Inflammatory macrophage (primary cell): ENCODE measurements around the gene VN1R5.
"Not testable (repeated sequence)": the region's sequence is repeated elsewhere in the genome, so short reads cannot be mapped to it uniquely, and the experiment has no call there.

ENCODE experiments used
- DNase-seq, 2 donors: peaks; one replicate each; pipeline ENCODE4 v3.0.0-alpha.2; 2020 to 2022

The VN1R5 gene

DNA sequence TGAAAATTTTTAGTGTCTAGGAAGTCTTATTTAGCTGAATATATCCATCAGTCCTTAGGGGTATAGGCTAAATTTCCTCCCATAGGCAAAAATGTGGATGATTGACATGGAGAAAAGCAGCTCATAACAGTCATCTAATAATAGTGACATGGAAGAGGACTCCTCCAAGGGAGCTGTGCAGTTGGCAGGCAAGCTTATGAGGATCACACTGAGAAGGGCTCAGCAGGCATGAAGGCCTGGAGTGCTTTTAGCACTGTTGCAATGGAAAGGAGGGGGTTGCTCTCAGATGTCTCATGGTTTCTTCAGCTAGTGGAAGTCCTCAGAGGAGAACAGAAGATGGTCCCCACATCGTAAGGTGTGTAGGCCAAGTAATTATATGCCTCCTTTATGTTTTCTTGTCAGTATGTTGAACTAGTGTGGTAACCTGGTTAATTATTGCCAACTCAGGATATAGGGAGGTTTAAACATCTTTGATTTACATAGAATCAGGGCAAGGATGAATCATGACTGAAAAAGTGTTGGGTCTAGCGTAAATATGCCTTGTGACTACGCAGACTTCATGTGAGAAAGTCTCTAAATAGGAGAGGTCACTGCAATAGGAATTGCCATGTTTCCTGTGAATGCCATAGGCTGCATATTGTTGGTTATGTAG is 18.9 kb downstream of the VN1R5 start:
- DNase-seq, result no peak

DNA sequence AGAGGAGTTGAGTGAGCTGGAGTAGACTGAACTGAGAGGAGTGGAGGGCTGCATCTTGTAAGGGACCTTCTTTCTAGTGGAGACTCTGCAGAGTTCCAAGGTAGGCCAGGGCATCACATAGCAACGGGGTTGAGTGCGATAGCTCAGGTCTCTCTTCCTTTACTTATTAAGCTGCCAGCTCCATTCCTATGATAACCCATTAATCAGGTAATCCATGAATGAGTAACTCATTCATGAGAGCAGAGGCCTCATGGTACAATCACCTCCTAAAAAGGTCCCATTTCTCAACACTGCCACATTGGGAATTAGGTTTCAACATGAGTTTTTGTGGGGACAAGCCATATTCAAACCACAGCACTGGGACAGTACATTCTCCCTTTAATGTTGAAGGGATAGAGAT is 21.3 kb downstream of the VN1R5 start:
- no peak for DNase-seq

DNA sequence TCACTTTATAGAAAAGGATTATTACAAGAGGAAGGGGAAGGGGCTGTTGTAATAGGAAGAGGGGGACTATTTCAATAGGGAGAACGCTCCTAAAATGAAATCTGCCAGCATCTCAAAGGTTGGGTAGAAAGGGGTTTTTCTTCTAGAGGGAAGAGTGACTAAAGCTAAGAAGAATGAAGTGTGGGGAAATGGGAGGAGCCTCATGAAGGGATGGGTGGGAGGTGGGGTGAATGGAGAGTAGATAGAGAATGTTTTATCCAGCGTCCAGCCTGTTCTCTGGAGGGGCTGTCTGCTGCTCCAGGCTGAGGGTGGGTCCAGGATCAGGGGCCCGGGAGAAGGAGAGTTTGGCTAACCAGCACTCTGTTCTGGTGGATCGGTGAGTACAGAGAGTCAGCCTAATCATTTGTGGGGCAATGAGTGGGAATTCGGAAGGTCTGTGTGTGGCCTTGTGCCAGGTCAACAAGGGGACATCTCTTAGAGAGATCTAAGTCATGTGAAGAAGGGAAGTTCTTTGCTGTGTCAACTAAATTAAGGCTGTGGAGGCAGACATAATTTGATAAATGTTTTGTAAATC is 25.2 kb downstream of the VN1R5 start:
- no peak for DNase-seq

DNA sequence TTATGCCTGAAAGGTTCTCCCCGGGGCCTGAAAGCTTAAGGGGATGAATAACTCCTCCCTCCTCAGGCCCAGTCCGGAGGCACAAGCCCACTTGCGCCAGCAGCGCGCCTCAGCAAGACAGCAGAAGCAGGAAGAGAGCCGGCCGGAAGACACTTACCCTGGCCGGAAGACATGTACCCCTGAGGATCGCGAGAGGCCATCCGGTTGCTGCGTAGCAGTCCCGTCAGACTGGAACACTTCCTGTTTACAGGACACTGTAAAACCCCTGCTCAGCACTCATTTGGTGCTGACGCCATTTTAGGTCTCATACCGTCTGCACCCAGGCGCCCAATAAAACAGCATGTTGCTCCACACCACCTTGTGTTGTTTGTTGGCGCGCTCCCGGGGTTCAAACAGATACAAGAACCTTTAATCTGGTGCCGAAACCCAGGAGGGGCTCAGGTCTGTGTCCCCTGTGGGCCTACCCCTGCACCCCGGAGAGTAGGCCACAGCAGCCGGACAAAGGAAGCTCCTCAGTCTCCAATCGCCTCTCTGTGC is 30.3 kb downstream of the VN1R5 start:
- DNase-seq, result no peak

DNA sequence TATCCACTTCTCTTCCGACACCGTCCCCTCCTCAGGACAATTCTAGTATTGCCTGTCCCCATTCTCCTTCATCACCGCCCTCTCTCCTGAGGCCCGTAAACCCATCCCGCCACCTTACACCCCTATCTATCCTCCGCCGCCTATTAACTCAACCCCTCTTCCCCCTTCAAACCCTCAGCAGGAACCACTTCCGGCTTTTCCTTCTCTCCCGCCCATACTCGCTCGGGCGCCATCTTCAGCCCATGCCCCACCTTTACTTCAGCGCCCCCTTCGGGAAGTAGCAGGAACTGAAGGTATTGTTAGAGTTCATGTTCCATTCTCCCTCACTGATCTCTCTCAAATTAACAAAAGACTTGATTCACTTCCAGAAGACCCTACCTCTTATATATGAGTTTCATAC is 31.6 kb downstream of the VN1R5 start:
- no peak for DNase-seq

DNA sequence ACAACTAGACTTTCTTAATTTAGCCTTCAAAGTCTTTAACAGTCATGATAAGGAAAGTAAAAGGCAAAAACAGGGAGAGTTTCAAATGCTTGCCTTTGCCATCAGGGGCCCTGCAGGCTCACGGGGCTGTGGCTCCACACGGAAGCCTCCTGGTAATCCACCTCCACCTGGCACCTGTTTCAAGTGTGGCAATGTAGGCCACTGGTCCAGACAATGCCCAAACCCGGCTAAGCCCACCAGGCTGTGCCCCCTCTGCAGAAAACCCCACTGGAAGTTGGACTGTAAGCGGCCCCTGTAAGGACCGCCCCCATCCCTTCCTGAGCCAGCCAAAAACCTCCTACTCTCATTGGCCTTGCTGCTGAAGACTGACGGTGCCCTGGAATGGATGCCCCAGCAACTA is 32.5 kb downstream of the VN1R5 start:
- no peak for DNase-seq

DNA sequence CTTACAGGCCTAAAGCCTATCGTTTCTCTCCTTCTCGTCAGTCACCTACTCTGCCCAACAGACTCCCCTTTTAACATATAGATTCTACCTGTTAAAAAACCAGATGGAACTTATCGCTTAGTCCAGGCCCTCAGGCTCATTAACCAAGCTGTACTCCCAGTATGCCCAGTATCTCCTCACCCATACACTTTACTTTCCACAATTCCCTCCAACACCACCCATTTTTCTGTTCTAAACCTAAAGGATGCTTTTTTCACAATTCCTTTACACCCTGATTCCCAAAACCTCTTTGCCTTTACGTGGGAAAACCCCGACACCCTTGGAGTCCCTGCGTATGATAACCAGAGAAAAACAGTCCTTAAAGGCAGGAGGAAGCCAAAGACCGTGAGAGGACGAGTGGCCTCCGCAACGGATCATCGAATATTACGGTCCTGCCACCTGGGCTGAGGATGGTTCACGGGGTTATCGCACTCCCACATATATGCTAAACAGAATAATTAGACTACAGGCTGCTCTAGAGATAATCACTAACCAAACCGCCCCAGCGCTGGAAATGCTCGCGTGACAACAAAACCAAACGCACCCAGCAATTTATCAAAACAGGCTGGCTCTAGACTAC is 33.5 kb downstream of the VN1R5 start:
- not testable (repeated sequence) for DNase-seq

DNA sequence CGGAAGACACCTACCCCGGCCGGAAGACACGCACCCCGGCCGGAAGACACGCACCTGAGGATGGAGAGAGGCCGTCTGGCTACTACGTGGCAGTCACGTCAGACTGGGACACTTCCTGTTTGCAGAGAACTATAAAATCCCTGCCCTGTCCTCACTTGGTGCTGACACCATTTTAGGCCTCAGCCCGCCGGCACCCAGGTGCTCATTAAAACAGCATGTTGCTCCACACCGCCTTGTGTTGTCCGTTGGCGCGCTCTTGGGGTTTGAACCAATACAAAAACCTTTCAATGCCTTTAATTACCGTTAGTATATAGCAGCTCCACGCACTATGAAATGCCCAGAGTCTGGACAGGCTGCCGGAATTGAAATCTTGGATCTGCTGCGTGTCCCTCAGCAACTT is 34.7 kb downstream of the VN1R5 start:
- no peak for DNase-seq

DNA sequence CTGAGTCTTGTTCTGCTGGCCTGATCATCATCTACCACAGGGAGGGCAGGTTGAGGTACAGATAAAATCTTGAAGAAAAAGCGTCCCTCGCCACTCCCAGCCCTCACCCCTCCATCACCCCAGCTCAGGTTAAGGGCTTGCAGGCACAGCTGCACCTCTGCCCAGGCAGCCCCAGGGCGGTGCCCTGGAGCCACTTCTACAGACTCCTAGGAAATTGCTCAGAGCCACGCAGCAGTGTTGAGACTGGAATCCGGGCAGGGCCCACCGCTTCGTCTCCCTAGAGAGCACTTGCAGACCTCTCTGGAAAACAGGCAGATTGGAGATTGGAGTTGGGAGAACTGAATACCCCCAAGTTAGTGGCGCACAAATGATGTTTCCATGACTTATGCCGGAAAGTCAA is 35.3 kb downstream of the VN1R5 start:
- DNase-seq, result no peak

DNA sequence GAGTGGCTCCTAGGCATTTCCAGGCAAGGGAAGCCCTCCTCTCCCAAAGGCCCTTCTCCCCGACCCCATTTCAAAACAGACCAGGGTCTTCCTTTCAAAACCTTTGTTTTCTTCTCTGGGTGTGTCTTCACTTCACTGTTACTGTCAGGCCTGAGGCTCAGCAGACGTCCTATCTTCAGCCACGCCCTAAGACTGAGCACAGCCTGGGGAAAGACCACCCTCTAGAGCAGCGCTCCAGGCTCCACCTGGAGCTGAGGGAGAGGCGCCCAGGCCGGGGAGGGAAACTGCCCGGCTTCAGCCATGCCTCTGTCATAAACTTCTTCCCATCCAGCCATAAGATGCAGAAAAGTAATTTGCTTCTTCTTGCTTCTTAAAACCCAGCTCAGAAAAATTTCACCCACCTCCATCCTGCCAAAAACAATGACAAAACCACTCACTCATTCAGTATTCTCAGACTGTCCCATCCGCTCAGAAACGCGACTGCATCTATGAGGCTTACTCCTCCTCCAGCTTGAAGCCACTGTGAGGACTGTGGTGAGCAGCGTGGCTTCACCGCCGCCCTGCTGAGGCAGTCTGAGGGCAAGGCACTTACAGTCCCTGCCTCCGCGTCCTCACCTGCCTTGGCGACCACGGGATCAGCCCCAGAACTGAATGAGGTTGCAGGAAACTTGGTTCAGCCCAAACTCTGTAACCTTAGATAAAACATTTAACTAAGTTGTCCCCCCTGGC is 36.1 kb downstream of the VN1R5 start:
- no peak for DNase-seq

DNA sequence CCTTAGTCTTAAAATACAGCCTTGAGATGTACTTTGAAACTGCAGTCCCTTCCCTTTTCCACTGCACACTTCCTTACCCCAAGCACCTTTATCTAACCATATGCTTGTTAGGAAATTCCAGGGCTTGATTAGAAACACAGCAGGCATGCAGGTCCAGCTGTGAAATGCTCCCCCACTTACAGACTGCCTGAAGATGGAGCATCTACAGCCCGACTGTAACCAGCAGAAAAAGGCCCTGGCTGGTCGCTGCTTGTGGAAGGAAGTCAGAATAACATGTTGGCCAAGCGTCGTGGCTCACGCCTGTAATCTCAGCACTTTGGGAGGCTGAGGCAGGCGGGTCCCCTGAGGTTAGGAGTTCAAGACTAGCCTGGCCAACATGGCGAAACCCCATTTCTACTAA is 37.2 kb downstream of the VN1R5 start:
- no peak for DNase-seq

DNA sequence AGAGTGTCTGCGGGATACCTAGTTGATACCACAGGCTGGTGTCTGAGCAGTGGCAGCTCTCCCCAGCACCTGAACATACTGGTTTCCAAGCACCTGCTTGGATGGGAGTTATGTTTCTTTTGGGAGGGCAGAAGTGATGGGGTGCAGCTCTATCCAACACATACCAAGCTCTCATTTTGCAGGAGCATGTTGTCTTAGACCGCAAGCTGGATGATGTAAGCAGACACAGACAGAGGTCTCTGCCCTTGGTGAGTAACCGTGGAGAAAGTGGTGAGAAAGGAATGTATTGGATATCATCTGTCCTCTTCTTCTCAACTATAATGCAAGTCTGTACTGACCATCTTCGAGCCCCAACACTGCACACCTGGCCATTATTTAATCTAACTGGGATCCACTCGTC is 38.4 kb downstream of the VN1R5 start:
- no peak for DNase-seq

DNA sequence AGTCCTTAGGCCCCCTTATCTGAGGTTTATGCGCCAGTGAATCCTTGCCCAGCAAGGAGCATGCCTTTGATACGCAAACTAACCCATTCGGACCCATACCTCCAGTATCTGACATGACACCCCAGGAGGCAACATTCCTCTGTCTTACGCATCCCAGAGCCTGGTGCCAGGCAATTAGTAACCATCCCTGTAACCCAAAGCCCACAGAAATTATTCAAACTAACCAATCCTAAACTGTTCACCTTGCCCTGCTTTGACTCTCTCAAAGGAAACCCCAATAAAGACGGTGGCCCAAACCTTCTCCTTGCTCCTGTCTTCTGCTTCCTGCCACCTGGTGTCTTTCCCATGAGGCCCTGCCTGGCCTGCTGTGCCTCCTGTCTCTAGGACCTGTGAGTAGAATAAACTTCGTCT is 39.4 kb downstream of the VN1R5 start:
- no peak for DNase-seq

DNA sequence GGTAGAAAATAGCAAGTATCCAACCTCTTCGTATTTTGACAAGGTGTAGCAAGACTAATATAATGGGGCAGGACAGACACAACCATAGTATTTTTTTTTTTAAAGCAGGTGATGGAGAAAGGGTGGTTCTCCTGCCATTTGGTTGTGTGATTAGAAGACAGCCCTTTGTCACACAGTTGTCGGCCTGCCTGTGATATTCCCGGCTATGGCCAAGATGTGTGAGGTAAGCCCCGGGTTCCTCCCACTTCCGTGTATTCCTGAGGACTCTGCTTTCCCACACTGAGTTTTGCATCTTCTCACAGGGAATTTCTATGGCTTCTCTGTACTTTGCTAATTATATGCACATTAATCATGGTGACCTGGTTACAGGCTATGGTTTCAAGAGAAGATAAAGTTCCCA is 39.9 kb downstream of the VN1R5 start:
- DNase-seq, result no peak

DNA sequence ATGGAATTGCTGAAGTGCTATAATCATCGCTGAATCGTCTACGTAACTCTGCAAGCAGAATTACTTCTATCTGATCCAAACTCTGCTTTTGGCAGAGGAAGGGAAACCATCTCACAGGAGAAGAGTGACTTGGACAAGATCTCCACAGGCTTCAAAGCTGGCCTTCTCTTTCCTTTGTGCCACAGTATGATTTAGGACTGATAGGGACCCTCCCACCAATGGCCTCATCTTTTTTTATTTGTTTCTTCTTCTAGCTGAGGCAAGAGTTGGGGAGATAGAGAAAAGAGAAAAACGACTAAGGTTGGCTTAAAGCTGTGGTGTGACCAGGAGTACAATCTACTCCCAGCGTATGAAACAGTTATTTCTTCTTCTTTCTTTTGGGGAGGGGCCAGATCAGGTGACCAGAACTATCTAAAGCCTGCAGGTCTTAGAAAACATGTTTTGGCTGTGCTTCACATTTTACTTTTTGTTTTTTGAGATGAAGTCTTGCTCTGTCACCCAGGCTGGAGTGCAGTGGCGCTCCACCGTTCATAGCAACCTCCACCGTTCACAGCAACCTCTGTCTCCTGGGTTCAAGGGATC is 40.8 kb downstream of the VN1R5 start:
- DNase-seq, result no peak

DNA sequence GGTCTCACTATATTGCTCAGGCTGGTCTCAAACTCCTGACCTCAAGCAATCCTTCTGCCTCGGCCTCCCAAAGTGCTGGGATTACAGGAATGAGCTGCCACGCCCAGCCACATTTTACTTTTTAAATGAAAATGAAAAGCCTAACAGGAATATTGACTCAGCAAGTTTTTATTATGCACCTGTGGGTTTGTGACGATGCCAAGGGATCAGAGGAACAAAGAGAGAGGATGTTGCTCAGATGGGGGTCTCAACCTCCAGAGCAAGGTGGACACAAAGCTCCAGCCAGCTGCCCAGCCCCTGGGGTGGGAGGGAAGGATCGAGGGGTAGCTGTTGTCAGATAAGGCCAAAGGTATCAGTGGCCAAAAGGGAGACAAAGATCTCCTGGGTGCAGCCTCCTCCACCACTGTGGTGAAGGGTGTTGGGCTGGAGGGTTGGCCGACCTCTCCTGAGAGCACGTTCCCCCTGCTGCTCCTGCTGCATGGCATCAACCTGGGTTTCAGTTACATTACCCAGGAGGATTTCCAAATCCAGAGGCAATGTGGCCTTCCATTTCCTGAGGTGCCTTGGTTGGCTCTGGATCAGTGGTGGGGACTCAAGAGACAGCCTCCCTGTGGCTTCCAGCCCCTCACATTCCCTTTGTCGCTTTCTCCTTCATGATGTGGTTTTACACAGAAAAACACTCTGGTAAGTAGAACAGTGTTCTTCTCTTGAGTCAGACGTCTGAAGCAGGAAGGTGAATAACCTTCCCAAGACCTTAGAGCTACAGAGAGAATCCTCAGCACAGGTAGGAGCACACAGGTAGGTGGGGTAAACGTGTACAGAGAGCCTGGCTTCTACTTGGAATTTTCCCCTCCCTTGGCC is 41.6 kb downstream of the VN1R5 start:
- no peak for DNase-seq

DNA sequence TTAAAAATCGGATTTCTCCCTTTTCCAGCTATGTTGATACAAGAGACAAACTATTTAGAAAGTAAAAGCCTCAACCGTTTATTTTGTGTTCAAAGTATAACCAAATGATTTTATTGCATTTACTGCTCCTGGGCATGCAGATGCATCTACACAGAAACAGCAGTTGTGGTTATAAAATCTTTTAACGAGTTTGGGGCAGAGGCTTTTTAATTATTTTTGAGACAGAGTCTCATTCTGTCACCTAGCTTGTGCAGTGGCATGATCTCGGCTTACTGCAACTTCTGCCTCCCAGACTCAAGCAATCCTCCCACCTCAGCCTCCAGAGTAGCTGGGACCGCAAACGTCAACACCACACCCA is 42.2 kb downstream of the VN1R5 start:
- DNase-seq, result no peak

DNA sequence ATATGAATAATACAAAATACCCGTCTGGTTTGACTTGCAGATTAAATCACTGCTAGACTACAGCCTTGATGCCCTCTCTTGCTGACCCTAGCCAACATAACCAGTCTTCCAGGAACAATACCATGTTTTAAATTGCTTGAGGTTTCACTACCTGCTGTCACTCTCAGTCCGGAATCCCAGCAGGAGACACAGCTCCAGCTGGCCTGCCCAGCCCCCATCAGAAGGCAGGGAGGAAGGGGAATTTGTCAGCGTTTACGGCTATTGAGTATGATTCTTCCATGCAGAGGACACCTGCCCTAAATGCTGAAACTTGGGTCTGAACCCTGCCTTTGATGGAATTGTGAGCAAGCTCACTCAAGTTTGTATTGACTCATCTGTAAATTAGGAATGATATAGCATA is 42.8 kb downstream of the VN1R5 start:
- DNase-seq, result no peak

DNA sequence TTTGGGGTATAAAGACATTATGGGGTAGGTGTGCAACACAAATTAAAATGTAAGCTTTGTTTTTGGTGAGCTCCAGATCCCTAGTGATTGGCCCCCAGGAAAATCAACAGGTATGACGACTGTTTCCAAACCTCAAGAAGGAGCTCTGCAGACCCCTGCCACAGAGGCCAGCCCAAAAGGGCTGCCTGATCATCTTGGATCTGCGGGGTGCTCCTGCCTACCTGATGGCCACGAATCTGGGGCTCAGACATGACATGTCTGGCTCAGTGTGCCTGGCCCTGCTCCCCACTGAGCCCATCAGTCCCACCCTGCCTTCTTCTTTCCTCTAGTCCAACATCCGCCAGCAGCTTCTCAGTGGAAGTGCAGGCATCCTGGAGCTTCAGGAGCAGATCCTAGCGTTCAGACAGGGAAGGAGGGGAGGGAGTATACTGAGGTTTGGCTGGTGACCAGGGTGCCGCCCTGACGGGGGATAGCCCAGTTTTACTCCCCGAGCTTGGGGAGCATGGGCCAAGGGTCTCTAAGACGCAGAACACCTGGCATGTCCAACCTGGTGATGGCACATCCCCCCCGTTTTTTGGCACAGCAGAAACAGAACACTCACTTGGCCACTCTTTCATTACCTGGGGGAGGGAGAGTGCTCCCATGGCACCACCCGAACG is 44.0 kb downstream of the VN1R5 start:
- DNase-seq, result no peak

DNA sequence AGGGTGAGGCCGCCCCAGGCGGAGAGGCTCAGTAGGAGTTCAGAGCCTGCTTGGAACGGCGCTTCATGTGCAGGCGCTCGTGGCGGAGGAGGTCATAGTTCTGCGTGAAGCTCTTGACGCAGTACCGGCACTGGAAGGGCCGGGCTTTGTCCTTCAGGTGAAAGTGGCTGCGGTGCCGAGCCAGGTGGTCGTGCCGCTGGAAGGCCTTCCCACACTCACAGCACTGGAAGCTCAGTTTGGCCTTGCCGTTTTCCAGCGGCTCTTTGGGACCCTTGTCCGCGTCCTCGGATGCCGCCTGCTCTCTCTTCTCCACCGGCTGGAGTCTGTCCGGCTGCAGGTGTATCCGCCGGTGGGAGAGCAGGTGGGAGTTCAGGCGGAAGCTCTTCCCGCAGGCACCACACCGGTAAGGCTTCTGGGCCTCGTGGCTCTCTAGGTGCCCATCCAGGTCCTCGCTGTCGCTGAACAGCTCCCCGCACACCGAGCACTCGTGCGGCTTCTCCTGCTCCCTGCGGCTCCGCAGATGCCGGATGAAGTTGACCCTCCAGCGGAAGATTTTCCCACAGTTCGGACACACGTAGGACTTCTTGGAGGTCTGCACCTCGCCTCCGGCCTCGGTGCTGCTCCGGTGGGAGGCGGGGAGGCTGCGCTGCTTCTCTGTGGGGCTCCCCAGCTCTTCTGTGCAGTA is 44.8 kb downstream of the VN1R5 start:
- DNase-seq, result no peak

DNA sequence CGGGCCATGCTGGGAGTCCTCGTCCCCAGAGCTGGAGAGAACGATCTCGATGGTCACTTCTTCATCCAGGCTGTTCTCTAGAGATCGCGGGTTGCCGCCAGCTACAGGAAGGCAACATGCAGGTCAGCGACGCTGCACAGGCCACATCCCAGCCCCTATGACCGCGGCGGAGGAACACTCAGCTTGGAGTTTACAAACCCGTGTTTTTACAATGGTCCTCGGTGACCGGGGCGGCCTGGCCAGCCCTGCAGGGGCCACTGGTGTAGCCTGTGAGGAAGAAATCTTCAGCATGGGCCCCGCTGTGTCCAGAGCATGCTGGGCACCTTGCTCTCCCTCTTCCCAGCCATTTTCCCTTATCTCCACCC is 45.3 kb downstream of the VN1R5 start:
- DNase-seq, result no peak
